ENCODE data around the gene PER2. TPM values are rescaled to one million over a fixed set of nuclear protein-coding genes. Genes with fewer than 3 reads are reported as not detected.

The PER2 gene
- total and polyA plus RNA-seq, 10 of the 15 experiments (the other 5 are each of a cell fraction or from before 2014, with no cell fraction given), result 1.5 to 15.1 (median 4.6) TPM

- no peak for TF ChIP-seq SMC3 (IDR thresholded peaks at IDR 0.05; ENCODE audit: borderline replicate concordance, low read length)
- TF ChIP-seq LARP7 (IDR thresholded peaks at IDR 0.05), result peak; percentile 73
- TF ChIP-seq CHD2 (IDR thresholded peaks at IDR 0.05; ENCODE audit: borderline replicate concordance, low read depth, low read length), result 0 out of 2 replicates have a peak, but pooled peaks have one; percentile 39
- TF ChIP-seq SIN3A (IDR thresholded peaks at IDR 0.05; ENCODE audit: low read depth, low read length), result peak; percentile 91
- TF ChIP-seq MXI1 (IDR thresholded peaks at IDR 0.05; ENCODE audit: low read depth, low read length), result peak; percentile 95
- 0 out of 2 replicates have a peak, but pooled peaks have one; percentile 21 for TF ChIP-seq BACH1 (IDR thresholded peaks at IDR 0.05; ENCODE audit: borderline replicate concordance)
- peak; percentile 87 for TF ChIP-seq NKRF (conservative IDR thresholded peaks at IDR 0.05)
- no peak for TF ChIP-seq SUPT20H (IDR thresholded peaks at IDR 0.05; ENCODE audit: borderline replicate concordance, control insufficient read depth, low read depth, low read length)
- peak; percentile 69 for TF ChIP-seq IKZF1 (conservative IDR thresholded peaks at IDR 0.05)
- TF ChIP-seq NRF1 (conservative IDR thresholded peaks at IDR 0.05; ENCODE audit: low read depth, low read length), result peak; percentile 76
- no peak for TF ChIP-seq CREB1 (IDR thresholded peaks at IDR 0.05; ENCODE audit: low read depth)
- TF ChIP-seq NFYA (IDR thresholded peaks at IDR 0.05; ENCODE audit: borderline replicate concordance, low read depth, low read length), result no peak
- TF ChIP-seq DPF2 (IDR thresholded peaks at IDR 0.05), result peak; percentile 40
- no peak for TF ChIP-seq ZNF207 (IDR thresholded peaks at IDR 0.05; ENCODE audit: borderline replicate concordance)
- TF ChIP-seq ZBTB11 (CRISPR knock-in tag; IDR thresholded peaks at IDR 0.05), result no peak
- TF ChIP-seq, protein P1, sequence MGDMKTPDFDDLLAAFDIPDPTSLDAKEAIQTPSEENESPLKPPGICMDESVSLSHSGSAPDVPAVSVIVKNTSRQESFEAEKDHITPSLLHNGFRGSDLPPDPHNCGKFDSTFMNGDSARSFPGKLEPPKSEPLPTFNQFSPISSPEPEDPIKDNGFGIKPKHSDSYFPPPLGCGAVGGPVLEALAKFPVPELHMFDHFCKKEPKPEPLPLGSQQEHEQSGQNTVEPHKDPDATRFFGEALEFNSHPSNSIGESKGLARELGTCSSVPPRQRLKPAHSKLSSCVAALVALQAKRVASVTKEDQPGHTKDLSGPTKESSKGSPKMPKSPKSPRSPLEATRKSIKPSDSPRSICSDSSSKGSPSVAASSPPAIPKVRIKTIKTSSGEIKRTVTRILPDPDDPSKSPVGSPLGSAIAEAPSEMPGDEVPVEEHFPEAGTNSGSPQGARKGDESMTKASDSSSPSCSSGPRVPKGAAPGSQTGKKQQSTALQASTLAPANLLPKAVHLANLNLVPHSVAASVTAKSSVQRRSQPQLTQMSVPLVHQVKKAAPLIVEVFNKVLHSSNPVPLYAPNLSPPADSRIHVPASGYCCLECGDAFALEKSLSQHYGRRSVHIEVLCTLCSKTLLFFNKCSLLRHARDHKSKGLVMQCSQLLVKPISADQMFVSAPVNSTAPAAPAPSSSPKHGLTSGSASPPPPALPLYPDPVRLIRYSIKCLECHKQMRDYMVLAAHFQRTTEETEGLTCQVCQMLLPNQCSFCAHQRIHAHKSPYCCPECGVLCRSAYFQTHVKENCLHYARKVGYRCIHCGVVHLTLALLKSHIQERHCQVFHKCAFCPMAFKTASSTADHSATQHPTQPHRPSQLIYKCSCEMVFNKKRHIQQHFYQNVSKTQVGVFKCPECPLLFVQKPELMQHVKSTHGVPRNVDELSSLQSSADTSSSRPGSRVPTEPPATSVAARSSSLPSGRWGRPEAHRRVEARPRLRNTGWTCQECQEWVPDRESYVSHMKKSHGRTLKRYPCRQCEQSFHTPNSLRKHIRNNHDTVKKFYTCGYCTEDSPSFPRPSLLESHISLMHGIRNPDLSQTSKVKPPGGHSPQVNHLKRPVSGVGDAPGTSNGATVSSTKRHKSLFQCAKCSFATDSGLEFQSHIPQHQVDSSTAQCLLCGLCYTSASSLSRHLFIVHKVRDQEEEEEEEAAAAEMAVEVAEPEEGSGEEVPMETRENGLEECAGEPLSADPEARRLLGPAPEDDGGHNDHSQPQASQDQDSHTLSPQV (IDR thresholded peaks at IDR 0.05), result no peak
These were observed 31.8 kb upstream of the PER2 start, which contains the start of gene TRAF3IP1 (continued) for GRCh38 chr2:238320246-238320647.

All from GM12878 (cell line).